ENCODE results near the gene DHRS4L2. TPM values are rescaled to one million over a fixed set of nuclear protein-coding genes. Genes with fewer than 3 reads are reported as not detected.
"Not testable (repeated sequence)": the region's sequence is repeated elsewhere in the genome, so short reads cannot be mapped to it uniquely, and the experiment has no call there.

Gene DHRS4L2
- total RNA-seq, 2 experiments from 2014 or later: 27.6 to 29.6 TPM

GRCh38 chr14:23954279-23954614 is 34.5 kb upstream of the DHRS4L2 start:
- intact Hi-C loops (cut with micrococcal nuclease): loop anchor here (1.0 kb wide), 2 partner anchors 227 to 322 kb away; no protein-coding TSS in a partner anchor
- H3K36me3 Mint-ChIP-seq, H3K27me3 Mint-ChIP-seq, DNase-seq, H3K9me3 Mint-ChIP-seq: not testable (repeated sequence)
- Mint-ChIP-seq H3K4me1 (ENCODE audit: low read depth) (peaks cover 27% of the 10 kb centered on the region), H3K27ac (peak overlapping the region; percentile 88), H3K4me3 (peak overlapping the region; percentile 100)
- ChIA-PET CTCF (interaction anchor here (0.8 to 4.2 kb wide), 4 partner anchors 322 to 402 kb away, joined by 3 to 23 read pairs (median 3); partner anchors contain the start of gene ZFHX2), POLR2A (interaction anchor here (0.5 kb wide), 1 partner anchor 163 kb away, joined by 3 read pairs; no protein-coding TSS in a partner anchor)

DNA sequence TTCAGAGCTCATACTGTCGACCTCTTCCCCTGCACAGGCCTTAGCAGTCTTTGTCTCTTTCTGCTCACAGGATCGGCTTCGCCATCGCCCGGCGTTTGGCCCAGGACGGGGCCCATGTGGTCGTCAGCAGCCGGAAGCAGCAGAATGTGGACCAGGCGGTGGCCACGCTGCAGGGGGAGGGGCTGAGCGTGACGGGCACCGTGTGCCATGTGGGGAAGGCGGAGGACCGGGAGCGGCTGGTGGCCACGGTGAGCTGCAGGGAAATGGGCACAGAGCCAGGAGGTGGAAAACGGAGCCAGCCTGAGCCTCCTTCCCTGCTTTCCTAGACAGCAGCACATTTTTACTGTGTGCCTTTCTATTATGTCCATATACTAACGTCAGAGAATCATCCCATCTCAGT is 33.8 kb upstream of the DHRS4L2 start:
- not testable (repeated sequence) for H3K4me3 Mint-ChIP-seq, H3K27me3 Mint-ChIP-seq, H3K36me3 Mint-ChIP-seq, H3K27ac Mint-ChIP-seq, DNase-seq, H3K9me3 Mint-ChIP-seq
- POLR2A ChIA-PET: interaction anchor here (0.5 kb wide), 1 partner anchor 162 kb away, joined by 3 read pairs; no protein-coding TSS in a partner anchor
- CTCF ChIA-PET: interaction anchor here (0.7 to 4.2 kb wide), 5 partner anchors 18 to 403 kb away, joined by 3 to 23 read pairs (median 3); partner anchors contain the start of gene ZFHX2
- intact Hi-C loops (cut with micrococcal nuclease): loop anchor here (1.0 kb wide), 2 partner anchors 228 to 323 kb away; no protein-coding TSS in a partner anchor
- peaks cover 27% of the 10 kb centered on the region for H3K4me1 Mint-ChIP-seq (ENCODE audit: low read depth)

DNA sequence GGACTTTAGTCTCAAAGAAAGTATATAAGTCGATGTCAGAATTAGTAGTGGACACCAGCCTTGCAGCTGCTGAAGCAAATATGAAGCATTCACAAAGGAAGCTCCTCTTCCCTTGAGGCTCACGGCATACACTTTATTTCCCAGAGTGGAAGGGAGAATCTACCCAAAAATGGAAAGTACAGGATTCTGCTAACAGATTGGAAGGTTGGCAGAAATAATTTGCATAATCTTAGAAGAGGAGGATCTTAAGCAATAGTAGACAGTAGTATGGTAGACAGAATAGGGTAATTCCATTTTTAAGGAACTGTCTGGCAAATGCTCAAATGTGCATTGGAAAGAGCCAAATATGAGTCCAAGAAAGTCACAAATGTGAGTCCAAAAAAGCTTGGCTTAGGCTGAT is 32.9 kb upstream of the DHRS4L2 start:
- POLR2A ChIA-PET: not testable (repeated sequence)

GRCh38 chr14:23957913-23958569 is 30.7 kb upstream of the DHRS4L2 start:
- POLR2A ChIA-PET; DNase-seq; H3K4me3 Mint-ChIP-seq; H3K9me3 Mint-ChIP-seq; H3K27ac Mint-ChIP-seq; H3K36me3 Mint-ChIP-seq; H3K27me3 Mint-ChIP-seq; intact Hi-C loops (cut with micrococcal nuclease): not testable (repeated sequence)
- H3K4me1 Mint-ChIP-seq (ENCODE audit: low read depth): peaks cover 10% of the 10 kb centered on the region
- CTCF ChIA-PET: interaction anchor here (1.0 kb wide), 1 partner anchor 292 kb away, joined by 3 read pairs; no protein-coding TSS in a partner anchor

More for the DNA sequence above, 32.9 kb upstream of the DHRS4L2 start:
- DNase-seq; H3K36me3 Mint-ChIP-seq; H3K9me3 Mint-ChIP-seq; H3K27me3 Mint-ChIP-seq; intact Hi-C loops (cut with micrococcal nuclease); H3K27ac Mint-ChIP-seq; H3K4me3 Mint-ChIP-seq: not testable (repeated sequence)
- H3K4me1 Mint-ChIP-seq (ENCODE audit: low read depth): peaks cover 27% of the 10 kb centered on the region
- CTCF ChIA-PET: interaction anchor here (0.6 kb wide), 1 partner anchor 154 kb away, joined by 3 read pairs; no protein-coding TSS in a partner anchor

GRCh38 chr14:23960899-23961298 is 27.8 kb upstream of the DHRS4L2 start:
- intact Hi-C loops (cut with micrococcal nuclease); H3K4me1 Mint-ChIP-seq (ENCODE audit: low read depth); H3K27me3 Mint-ChIP-seq; H3K27ac Mint-ChIP-seq; H3K9me3 Mint-ChIP-seq; H3K4me3 Mint-ChIP-seq; POLR2A ChIA-PET; DNase-seq; CTCF ChIA-PET; H3K36me3 Mint-ChIP-seq: not testable (repeated sequence)

DNA sequence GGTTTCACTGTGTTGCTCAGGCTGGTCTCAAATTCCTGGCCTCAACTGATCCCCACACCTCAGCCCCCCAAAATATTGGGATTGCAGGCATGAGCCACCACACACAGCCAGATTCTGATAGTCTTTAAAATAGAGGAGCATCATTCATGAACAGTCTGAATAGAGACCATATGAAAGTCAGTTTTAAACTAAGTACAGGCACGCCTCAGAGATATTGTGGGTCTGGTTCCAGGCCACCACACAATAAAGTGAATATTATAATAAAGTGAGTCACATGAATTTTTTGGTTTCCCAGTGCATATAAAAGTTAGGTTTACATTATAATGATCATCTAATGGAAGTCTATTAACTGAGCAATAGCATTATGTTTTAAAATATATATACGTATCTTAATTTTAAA is 27.0 kb upstream of the DHRS4L2 start:
- intact Hi-C loops (cut with micrococcal nuclease); H3K4me1 Mint-ChIP-seq (ENCODE audit: low read depth); H3K27me3 Mint-ChIP-seq; DNase-seq; H3K36me3 Mint-ChIP-seq; CTCF ChIA-PET; H3K4me3 Mint-ChIP-seq; POLR2A ChIA-PET; H3K27ac Mint-ChIP-seq; H3K9me3 Mint-ChIP-seq: not testable (repeated sequence)

DNA sequence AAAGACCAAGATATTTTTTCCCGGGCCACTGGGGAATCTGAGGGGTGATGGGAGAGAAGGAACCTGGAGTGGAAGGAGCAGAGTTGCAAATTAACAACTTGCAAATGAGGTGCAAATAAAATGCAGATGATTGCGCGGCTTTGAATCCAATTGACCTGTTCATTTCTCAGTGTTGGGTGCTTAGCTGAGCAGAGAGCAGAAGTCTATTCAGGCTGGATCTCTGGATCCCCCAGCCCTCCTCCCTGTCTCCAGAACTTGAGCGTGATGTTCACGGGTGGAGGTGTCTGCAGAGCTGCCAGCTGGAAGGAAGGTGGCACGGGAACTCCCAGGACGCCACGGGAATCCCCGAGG is 19.6 kb upstream of the DHRS4L2 start:
- H3K27me3 Mint-ChIP-seq; H3K36me3 Mint-ChIP-seq; H3K27ac Mint-ChIP-seq; H3K9me3 Mint-ChIP-seq; H3K4me1 Mint-ChIP-seq (ENCODE audit: low read depth); H3K4me3 Mint-ChIP-seq; POLR2A ChIA-PET; CTCF ChIA-PET; intact Hi-C loops (cut with micrococcal nuclease); DNase-seq: not testable (repeated sequence)

DNA sequence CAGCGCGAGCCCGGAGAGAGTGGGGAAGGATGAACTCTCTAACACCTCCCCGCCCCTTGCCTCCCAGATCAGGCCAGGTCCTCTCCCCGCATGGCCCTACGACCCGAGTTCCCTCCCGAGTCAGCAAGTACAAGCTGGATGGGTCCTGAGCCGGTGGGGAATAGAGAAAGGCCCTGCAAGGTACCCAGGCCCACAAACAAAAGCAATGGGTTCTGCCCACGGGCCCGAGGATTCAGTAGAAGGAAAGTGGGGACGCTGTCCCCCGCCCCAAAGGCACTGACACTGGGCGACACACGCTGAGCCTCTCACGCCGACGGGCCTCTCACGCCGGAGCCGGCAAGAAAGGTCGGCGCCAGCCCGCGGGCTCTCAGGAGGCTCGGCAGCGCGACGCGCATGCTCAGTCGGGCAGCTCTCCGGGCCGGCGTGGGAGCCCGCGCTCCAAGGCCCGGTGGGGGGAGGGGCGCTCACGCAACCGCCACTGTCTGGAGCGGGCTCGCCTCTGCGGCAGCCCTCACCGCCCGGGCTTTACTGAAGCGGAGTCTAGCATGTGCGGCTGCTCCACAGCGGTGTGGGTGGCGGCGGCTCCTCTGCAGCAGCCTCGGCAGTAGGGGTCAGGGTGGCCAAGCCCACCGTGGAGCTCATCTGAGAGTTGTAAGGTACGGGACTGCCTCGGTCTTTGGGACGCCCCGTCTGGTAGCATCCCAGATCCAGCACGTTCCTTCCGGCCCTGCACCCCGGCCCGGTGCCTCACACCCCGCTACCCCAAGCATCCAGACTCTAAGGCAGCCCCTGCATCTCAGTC is 19.0 kb upstream of the DHRS4L2 start:
- intact Hi-C loops (cut with micrococcal nuclease); CTCF ChIA-PET; POLR2A ChIA-PET; H3K36me3 Mint-ChIP-seq; H3K27ac Mint-ChIP-seq; H3K27me3 Mint-ChIP-seq; H3K9me3 Mint-ChIP-seq; H3K4me1 Mint-ChIP-seq (ENCODE audit: low read depth): not testable (repeated sequence)
- peak overlapping the region; percentile 43 for H3K4me3 Mint-ChIP-seq
- peak; percentile 71 for DNase-seq

DNA sequence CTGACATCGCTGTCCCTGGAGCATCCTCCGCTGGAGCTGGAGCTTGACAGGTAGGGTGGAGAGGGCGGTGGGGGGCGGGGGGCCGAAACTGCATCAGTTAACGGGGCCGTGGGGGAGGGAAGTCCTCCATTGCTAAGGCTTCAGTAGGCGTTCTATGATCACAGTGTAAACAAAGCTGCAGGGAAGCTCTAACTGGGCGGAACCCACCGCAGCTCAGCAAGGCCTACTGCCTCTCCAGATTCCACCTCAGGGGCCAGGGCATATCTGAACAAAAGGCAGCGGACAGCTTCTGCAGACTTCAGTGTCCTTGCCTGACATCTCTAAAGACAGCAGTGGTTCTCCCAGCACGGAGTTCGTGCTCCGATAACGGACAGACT is 18.5 kb upstream of the DHRS4L2 start:
- H3K9me3 Mint-ChIP-seq; H3K27me3 Mint-ChIP-seq; H3K36me3 Mint-ChIP-seq; DNase-seq; intact Hi-C loops (cut with micrococcal nuclease); H3K4me1 Mint-ChIP-seq (ENCODE audit: low read depth); H3K27ac Mint-ChIP-seq; POLR2A ChIA-PET; H3K4me3 Mint-ChIP-seq; CTCF ChIA-PET: not testable (repeated sequence)

DNA sequence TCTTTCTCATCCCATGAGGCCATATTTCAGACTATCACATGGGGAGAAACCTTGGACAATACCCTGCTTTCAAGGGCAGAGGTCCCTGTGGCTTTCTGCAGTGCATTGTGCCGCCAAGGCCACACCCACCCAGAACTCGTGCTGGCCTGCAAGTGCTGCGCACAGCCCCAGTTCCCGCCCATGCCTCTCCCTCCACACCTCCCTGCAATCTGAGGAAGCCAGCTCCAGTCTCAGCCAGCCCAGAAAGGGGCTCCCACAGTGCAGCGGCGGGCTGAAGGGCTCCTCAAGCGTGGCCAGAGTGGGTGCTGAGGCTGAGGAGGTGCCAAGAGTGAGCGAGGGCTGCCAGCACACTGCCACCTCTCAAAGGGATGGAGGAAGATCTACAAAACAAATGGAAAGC is 15.6 kb upstream of the DHRS4L2 start:
- DNase-seq; H3K4me1 Mint-ChIP-seq (ENCODE audit: low read depth); intact Hi-C loops (cut with micrococcal nuclease); POLR2A ChIA-PET; H3K36me3 Mint-ChIP-seq; H3K27me3 Mint-ChIP-seq; H3K9me3 Mint-ChIP-seq; H3K4me3 Mint-ChIP-seq; CTCF ChIA-PET; H3K27ac Mint-ChIP-seq: not testable (repeated sequence)

DNA sequence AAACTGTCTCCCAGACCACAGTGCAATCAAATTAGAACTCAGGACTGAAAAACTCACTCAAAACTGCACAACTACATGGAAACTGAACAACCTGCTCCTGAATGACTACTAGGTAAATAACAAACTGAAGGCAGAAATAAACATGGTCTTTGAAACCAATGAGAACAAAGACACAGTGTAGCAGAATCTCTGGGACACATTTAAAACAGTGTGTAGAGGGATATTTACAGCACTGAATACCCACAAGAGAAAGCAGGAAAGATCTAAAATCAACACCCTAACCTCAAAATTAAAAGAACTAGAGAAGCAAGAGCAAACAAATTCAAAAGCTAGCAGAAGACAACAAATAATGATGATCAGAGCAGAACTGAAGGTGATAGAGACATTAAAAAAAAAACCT is 14.7 kb upstream of the DHRS4L2 start:
- H3K4me1 Mint-ChIP-seq (ENCODE audit: low read depth); H3K4me3 Mint-ChIP-seq; DNase-seq; H3K27ac Mint-ChIP-seq; POLR2A ChIA-PET; H3K9me3 Mint-ChIP-seq; H3K27me3 Mint-ChIP-seq; H3K36me3 Mint-ChIP-seq; intact Hi-C loops (cut with micrococcal nuclease): not testable (repeated sequence)
- CTCF ChIA-PET: interaction anchor here (0.8 to 2.4 kb wide), 2 partner anchors 116 to 134 kb away, joined by 3 to 8 read pairs; no protein-coding TSS in a partner anchor

- CTCF ChIA-PET; H3K4me1 Mint-ChIP-seq (ENCODE audit: low read depth); H3K36me3 Mint-ChIP-seq; H3K4me3 Mint-ChIP-seq; H3K27me3 Mint-ChIP-seq; POLR2A ChIA-PET; H3K27ac Mint-ChIP-seq; intact Hi-C loops (cut with micrococcal nuclease); DNase-seq; H3K9me3 Mint-ChIP-seq: not testable (repeated sequence)
These were observed 11.5 kb upstream of the DHRS4L2 start for GRCh38 chr14:23977208-23977607.

Measured in activated CD4-positive, alpha-beta memory T cell treated with anti-CD3 and anti-CD28 coated beads for 36 hours (primary cell).